Neural progenitor cell (in vitro differentiated cells): ENCODE measurements around the gene CLSTN2.

Source experiments
- EZH2phosphoT487 ChIP-seq: fragments of 200-600 bp; sonication (generic); IDR thresholded peaks from 2 replicates; pipeline ENCODE4 v1.6.1; 2017; ENCODE audit warnings: antibody characterized with exemption
- TF ChIP-seq, protein P1 (sequence below): fragments of 200-600 bp; sonication (generic); IDR thresholded peaks from 2 replicates; pipeline ENCODE4 v1.5.1; 2017; ENCODE audit warnings: antibody characterized with exemption, mild to moderate bottlenecking

DNA sequence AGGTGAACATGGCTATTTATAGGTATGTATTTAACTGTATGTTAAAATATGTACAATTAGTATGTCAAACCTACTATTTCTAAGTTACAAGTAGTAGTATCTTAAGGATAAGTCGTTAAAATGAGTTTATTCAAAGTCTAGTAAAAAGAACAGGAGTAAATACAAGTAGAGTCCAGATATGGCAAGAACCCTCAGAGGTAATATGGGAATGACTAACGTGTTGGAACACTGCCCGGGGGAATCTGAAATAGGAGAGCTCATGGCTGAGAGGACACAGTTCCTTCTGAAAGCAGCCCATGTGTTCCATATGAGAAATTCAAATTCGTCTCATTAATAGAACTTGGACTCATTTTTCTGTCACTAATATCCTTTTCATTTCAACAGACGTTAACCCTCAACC is 158.8 kb downstream of the CLSTN2 start:
- TF ChIP-seq, protein P1, sequence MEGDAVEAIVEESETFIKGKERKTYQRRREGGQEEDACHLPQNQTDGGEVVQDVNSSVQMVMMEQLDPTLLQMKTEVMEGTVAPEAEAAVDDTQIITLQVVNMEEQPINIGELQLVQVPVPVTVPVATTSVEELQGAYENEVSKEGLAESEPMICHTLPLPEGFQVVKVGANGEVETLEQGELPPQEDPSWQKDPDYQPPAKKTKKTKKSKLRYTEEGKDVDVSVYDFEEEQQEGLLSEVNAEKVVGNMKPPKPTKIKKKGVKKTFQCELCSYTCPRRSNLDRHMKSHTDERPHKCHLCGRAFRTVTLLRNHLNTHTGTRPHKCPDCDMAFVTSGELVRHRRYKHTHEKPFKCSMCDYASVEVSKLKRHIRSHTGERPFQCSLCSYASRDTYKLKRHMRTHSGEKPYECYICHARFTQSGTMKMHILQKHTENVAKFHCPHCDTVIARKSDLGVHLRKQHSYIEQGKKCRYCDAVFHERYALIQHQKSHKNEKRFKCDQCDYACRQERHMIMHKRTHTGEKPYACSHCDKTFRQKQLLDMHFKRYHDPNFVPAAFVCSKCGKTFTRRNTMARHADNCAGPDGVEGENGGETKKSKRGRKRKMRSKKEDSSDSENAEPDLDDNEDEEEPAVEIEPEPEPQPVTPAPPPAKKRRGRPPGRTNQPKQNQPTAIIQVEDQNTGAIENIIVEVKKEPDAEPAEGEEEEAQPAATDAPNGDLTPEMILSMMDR = no peak
- TF ChIP-seq EZH2phosphoT487 = no peak
